GM21576 (cell line): Measurements from ENCODE around the gene DAAM2.

ENCODE experiments used
- ATAC-seq: cut with Tn5 transposase; IDR thresholded peaks from one replicate; pipeline ENCODE4 v1.9.1; 2021; ENCODE audit warnings: mild to moderate bottlenecking, moderate library complexity; ENCODE audit not compliant: unreplicated experiment

The DAAM2 gene

DNA sequence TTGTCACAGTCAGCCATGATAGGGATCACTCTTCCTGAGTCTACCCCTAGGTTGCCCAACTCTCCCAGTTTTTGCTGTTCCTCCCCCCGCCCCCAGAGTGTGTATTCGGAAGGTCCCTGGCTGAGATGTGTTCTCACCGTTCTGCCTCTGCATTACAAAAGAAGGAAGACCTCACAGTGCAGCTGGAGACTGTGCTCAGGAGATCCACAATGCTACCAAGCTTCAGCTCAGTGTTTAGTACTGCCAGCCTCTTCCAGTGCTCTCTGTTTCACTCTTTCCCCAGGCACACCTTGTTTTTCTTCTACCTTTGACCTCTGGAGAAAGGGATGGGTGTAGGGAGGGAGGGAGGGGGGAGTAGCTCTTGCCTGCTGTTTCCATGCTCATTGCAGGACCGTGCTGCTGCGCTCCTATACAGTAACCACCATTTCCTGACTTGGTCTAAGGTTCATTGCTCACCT, 155.5 kb downstream of the DAAM2 start:
- ATAC-seq = no peak

DNA sequence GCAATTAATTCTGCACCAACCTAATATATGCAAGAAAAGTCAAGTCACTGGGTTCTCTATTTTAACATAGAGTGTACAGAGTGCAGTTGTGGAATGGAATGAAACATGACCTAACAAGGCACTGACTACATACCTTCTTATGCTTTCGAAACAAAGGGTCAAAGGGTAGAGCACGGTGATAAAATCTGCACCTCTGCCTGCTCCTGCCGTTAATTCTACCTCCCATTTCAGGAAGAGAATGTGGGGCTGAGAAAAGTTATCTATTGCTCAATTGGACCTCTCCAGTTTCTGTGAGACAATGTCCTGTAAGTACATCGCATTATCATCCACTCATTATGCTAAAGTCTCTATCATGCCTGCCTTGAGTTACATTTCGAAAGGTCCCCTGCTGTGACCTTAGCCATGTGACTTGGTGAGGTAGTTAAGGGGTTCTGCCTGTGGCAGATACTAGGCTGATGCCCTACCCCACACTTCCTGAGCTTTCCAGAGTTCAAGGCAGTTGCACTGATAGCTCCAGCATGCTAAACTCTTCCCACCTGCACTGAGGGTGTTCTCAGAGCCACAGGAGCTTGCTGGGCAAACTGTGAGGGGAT, 156.1 kb downstream of the DAAM2 start:
- ATAC-seq = no peak

GRCh38 chr6:39950125-39950720, 158.0 kb downstream of the DAAM2 start:
- ATAC-seq = no peak

GRCh38 chr6:39951191-39951590, 159.0 kb downstream of the DAAM2 start:
- ATAC-seq = no peak

GRCh38 chr6:39951716-39952115, 159.5 kb downstream of the DAAM2 start:
- ATAC-seq = no peak

GRCh38 chr6:39952167-39952566, 160.0 kb downstream of the DAAM2 start:
- no peak for ATAC-seq

DNA sequence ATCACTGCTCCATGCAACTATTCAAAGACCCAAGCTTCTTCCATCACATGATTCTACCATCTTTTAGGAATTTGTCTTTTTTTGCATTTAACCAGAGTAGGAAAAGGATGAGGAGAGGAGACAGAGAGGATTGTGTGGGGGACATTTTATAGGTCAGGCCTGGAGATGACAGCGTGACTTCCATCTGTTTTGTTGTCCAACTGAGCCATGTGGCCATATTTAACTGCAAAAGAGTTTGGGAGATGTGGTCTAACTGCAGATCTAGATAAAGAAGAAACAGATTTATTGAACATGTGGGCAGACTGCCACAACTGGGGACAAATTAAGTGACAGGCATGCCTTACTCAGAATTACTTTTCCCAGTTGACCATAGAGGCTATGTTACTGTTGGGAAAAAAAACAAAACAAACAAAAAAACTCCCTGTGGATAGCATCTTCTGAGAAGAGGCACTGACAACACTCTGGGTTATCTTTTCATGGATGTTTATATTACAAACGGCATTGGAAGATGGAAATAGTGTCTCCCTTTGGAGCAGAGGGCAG, 161.0 kb downstream of the DAAM2 start:
- no peak for ATAC-seq
